ENCODE results near the gene XRCC5. TPM values are rescaled to one million over a fixed set of nuclear protein-coding genes. Genes with fewer than 3 reads are reported as not detected.

The XRCC5 gene
- total RNA-seq, 1 experiment from 2014 or later: 322 TPM

GRCh38 chr2:216192181-216192580 is 83.0 kb downstream of the XRCC5 start:
- DNase-seq (ENCODE audit: low read depth, low spot score) (no peak), ATAC-seq (no peak)
- H3K4me1 ChIP-seq (ENCODE audit: control insufficient read depth, insufficient read depth, low read length): 0 out of 2 replicates have a peak, but pooled peaks cover 2% of the 10 kb centered on the region
- H3K9me3 ChIP-seq (ENCODE audit: control insufficient read depth, insufficient read depth, low read depth, low read length): no peaks in the 10 kb centered on the region
- ChIA-PET CTCF (no interaction called here), POLR2A (no interaction called here)
- peaks cover 51% of the 10 kb centered on the region for H3K36me3 ChIP-seq (ENCODE audit: control insufficient read depth, insufficient read depth, low read length)
- no peaks in the 10 kb centered on the region for H3K27me3 ChIP-seq (ENCODE audit: control insufficient read depth, insufficient read depth, low read length)
- TF ChIP-seq SIN3A (IDR thresholded peaks at IDR 0.05; ENCODE audit: borderline replicate concordance, insufficient read depth, low read depth, low read length) (no peak), POLR2AphosphoS5 (IDR thresholded peaks at IDR 0.05; ENCODE audit: low read depth, low read length) (no peak), REST (IDR thresholded peaks at IDR 0.05; ENCODE audit: insufficient read depth in 1 of 2, low read depth in 2 of 2, low read length in 1 of 2) (no peak), CTCF (IDR thresholded peaks at IDR 0.05) (no peak), TCF7L2 (IDR thresholded peaks at IDR 0.05; ENCODE audit: low read depth, low read length) (no peak)
- in situ Hi-C loops (cut with HindIII; ENCODE audit: low pct_unique_long_range_greater_than_20kb, low sequenced_read_pairs): no loop called here
- H3K27ac ChIP-seq (ENCODE audit: low read length): no peak overlapping the region
- intact Hi-C loops (cut with micrococcal nuclease; ENCODE audit: unreplicated experiment): no loop called here
- no peak overlapping the region for H3K4me3 ChIP-seq (ENCODE audit: low read depth in 2 of 2, low read length in 2 of 2)
- BruUV-seq (replicated peaks): no TSS peak

DNA sequence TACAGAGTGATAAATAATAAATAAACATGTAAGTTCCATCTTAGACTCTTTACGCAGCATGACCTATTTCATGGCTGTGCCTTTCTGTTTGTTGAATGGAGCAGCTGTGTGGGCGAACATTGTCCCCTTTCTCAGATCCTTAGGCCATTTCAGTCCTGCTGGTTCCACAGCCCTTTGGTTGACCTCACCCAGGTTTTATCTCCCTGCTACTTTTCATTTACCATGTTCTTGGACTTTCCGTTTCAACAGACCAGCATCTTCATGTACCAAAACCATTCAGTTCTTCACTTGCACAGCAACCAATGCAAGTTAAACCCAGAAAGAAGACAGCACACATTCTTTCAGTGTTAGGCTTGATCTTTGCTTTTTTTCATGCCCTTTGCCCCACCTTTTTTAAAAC is 83.8 kb downstream of the XRCC5 start:
- no peak for TF ChIP-seq REST (IDR thresholded peaks at IDR 0.05; ENCODE audit: insufficient read depth in 1 of 2, low read depth in 2 of 2, low read length in 1 of 2)
- TF ChIP-seq CTCF (IDR thresholded peaks at IDR 0.05): no peak
- TF ChIP-seq TCF7L2 (IDR thresholded peaks at IDR 0.05; ENCODE audit: low read depth, low read length): no peak
- TF ChIP-seq POLR2AphosphoS5 (IDR thresholded peaks at IDR 0.05; ENCODE audit: low read depth, low read length): no peak
- no peak for TF ChIP-seq SIN3A (IDR thresholded peaks at IDR 0.05; ENCODE audit: borderline replicate concordance, insufficient read depth, low read depth, low read length)
- DNase-seq (ENCODE audit: low read depth, low spot score) (no peak), ATAC-seq (no peak)
- Histone ChIP-seq H3K9me3 (ENCODE audit: control insufficient read depth, insufficient read depth, low read depth, low read length) (no peaks in the 10 kb centered on the region), H3K4me1 (ENCODE audit: control insufficient read depth, insufficient read depth, low read length) (no peaks in the 10 kb centered on the region), H3K27ac (ENCODE audit: low read length) (no peak overlapping the region), H3K27me3 (ENCODE audit: control insufficient read depth, insufficient read depth, low read length) (no peaks in the 10 kb centered on the region), H3K4me3 (ENCODE audit: low read depth in 2 of 2, low read length in 2 of 2) (no peak overlapping the region), H3K36me3 (ENCODE audit: control insufficient read depth, insufficient read depth, low read length) (peaks cover 53% of the 10 kb centered on the region)
- in situ Hi-C loops (cut with HindIII; ENCODE audit: low pct_unique_long_range_greater_than_20kb, low sequenced_read_pairs) (no loop called here), intact Hi-C loops (cut with micrococcal nuclease; ENCODE audit: unreplicated experiment) (no loop called here)
- BruUV-seq (replicated peaks): no TSS peak
- ChIA-PET CTCF (no interaction called here), POLR2A (no interaction called here)
